ENCODE results near the gene RASSF5. TPM values are rescaled to one million over a fixed set of nuclear protein-coding genes. Genes with fewer than 3 reads are reported as not detected.

RASSF5 gene
- total RNA-seq, 1 donor from 2014 or later, result 1.4 TPM

DNA sequence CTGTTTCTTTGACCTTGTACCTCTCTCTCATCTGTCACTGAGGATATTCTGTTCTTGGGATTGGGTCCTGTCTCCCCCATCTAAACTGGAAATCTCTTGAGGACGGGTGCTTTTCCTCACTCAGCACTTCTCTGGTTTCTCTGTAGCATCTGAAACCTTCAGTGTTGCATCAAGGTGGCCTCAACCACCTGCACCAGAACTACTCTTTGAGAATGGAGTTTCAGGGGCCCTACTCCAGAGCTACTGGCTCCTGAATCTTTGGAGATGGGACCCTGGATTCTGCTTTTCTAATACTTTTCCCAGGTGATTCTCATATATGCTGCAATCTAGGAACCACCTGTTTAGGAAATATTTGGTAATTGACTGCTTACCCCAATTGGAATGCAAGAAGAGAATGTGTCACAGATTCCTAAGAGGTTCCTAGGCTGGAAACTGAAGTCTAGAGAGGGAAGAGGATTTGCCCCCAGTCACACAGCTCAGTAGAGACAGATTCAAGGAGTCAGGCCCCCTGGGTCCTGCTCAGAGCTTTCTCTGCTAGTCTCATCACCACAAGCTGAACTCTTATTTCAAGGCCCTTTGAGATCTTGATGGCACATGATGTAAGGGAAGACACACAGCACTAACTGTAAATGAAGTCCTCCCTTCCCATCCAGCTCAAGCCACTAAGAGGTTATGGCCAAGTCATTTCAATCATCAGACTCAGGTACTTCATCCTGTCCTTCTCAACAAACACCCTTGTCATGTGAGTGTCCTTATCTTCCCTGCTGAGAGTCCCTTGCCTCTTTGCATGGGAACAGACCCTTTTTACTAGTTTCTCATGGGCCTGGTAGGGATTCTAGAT lies 56.3 kb downstream of the RASSF5 start:
- Mint-ChIP-seq H3K9me3 (no peaks in the 10 kb centered on the region), H3K4me3 (no peak overlapping the region), H3K4me1 (peaks cover 16% of the 10 kb centered on the region), H3K27me3 (ENCODE audit: low read depth) (peaks cover under 1% of the 10 kb centered on the region), H3K27ac (ENCODE audit: unreplicated experiment) (no peak overlapping the region), H3K36me3 (ENCODE audit: low read depth) (no peaks in the 10 kb centered on the region)
- TF ChIP-seq, protein P1, sequence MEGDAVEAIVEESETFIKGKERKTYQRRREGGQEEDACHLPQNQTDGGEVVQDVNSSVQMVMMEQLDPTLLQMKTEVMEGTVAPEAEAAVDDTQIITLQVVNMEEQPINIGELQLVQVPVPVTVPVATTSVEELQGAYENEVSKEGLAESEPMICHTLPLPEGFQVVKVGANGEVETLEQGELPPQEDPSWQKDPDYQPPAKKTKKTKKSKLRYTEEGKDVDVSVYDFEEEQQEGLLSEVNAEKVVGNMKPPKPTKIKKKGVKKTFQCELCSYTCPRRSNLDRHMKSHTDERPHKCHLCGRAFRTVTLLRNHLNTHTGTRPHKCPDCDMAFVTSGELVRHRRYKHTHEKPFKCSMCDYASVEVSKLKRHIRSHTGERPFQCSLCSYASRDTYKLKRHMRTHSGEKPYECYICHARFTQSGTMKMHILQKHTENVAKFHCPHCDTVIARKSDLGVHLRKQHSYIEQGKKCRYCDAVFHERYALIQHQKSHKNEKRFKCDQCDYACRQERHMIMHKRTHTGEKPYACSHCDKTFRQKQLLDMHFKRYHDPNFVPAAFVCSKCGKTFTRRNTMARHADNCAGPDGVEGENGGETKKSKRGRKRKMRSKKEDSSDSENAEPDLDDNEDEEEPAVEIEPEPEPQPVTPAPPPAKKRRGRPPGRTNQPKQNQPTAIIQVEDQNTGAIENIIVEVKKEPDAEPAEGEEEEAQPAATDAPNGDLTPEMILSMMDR (conservative IDR thresholded peaks at IDR 0.05), result no peak
- DNase-seq (ENCODE audit: low read depth, low spot score), result no peak

- DNase-seq (ENCODE audit: low read depth, low spot score), result no peak
- H3K4me3 Mint-ChIP-seq, result no peak overlapping the region
- no peaks in the 10 kb centered on the region for H3K4me1 Mint-ChIP-seq
- no peaks in the 10 kb centered on the region for H3K36me3 Mint-ChIP-seq (ENCODE audit: low read depth)
- TF ChIP-seq, protein P1 (conservative IDR thresholded peaks at IDR 0.05), result no peak
- H3K27me3 Mint-ChIP-seq (ENCODE audit: low read depth), result no peaks in the 10 kb centered on the region
- H3K27ac Mint-ChIP-seq (ENCODE audit: unreplicated experiment), result no peak overlapping the region
- no peaks in the 10 kb centered on the region for H3K9me3 Mint-ChIP-seq
These were observed 58.7 kb downstream of the RASSF5 start for GRCh38 chr1:206565995-206566394.

GRCh38 chr1:206566999-206567398 lies 59.7 kb downstream of the RASSF5 start:
- no peaks in the 10 kb centered on the region for H3K27me3 Mint-ChIP-seq (ENCODE audit: low read depth)
- H3K4me3 Mint-ChIP-seq, result no peak overlapping the region
- no peak overlapping the region for H3K27ac Mint-ChIP-seq (ENCODE audit: unreplicated experiment)
- H3K9me3 Mint-ChIP-seq, result no peaks in the 10 kb centered on the region
- TF ChIP-seq, protein P1 (conservative IDR thresholded peaks at IDR 0.05), result no peak
- DNase-seq (ENCODE audit: low read depth, low spot score), result no peak
- H3K4me1 Mint-ChIP-seq, result no peaks in the 10 kb centered on the region
- no peaks in the 10 kb centered on the region for H3K36me3 Mint-ChIP-seq (ENCODE audit: low read depth)

- H3K27ac Mint-ChIP-seq (ENCODE audit: unreplicated experiment), result no peak overlapping the region
- TF ChIP-seq, protein P1 (conservative IDR thresholded peaks at IDR 0.05), result no peak
- H3K27me3 Mint-ChIP-seq (ENCODE audit: low read depth), result no peaks in the 10 kb centered on the region
- H3K4me3 Mint-ChIP-seq, result no peak overlapping the region
- H3K9me3 Mint-ChIP-seq, result no peaks in the 10 kb centered on the region
- no peaks in the 10 kb centered on the region for H3K4me1 Mint-ChIP-seq
- no peak for DNase-seq (ENCODE audit: low read depth, low spot score)
- no peaks in the 10 kb centered on the region for H3K36me3 Mint-ChIP-seq (ENCODE audit: low read depth)
These were observed 60.9 kb downstream of the RASSF5 start for GRCh38 chr1:206568256-206568655.

DNA sequence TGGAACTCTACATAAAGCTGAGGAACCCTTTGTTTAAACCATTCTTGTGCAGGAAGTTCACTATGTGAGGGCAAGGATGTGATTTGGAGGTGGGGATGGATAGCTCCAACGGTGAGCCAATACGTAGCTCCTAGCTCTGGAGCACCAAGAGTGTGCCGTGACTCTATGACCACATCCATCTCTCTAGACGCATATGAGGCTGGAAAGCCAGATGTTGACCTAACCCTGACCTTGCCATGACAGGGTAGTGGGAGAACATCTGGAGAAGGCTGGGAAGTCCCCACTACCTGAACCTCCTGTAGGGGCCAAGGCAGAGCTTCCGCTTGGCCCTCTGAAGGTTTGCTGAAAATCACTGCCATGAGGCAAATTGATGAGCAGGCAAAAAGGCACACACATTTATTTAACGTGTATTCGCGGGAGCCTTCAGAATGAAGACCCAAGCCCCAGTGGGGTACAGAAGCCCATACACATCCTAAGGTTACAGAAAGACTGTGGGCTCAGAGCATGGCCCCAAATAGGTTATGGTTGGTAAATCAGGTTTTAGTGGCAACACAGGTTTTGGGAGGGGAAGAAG lies 61.5 kb downstream of the RASSF5 start:
- no peaks in the 10 kb centered on the region for H3K4me1 Mint-ChIP-seq
- no peaks in the 10 kb centered on the region for H3K36me3 Mint-ChIP-seq (ENCODE audit: low read depth)
- TF ChIP-seq, protein P1 (conservative IDR thresholded peaks at IDR 0.05), result no peak
- no peak overlapping the region for H3K4me3 Mint-ChIP-seq
- no peaks in the 10 kb centered on the region for H3K9me3 Mint-ChIP-seq
- DNase-seq (ENCODE audit: low read depth, low spot score), result no peak
- H3K27me3 Mint-ChIP-seq (ENCODE audit: low read depth), result no peaks in the 10 kb centered on the region
- H3K27ac Mint-ChIP-seq (ENCODE audit: unreplicated experiment), result no peak overlapping the region

All from neural crest cell (in vitro differentiated cells).